ENCODE measurements around the gene BOLA1.

DNA sequence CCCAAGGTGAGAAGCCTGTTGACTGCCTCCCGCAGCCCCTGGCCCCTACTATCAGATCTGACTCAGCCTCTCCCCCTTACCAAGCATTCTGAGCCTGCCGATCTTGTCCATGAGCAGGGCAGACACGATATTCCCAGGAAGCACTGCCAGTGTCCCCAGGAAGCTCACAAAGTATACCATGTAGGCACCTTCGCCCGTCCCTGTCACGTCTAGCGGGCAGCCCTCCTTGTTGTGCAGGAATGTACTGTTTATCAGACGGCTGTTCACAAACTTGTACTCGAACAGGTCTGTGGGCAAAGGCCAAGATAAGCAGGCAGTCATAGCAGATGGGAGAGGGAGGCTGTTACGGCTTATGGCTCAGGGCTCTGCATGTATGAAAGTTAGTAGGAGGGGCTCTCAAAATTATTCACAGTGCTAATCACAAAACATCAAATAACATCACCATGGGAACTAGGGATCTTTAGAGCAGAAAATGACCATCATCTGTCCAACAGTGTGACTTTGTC is 7.3 kb downstream of the BOLA1 start:
- TF ChIP-seq, protein P1, sequence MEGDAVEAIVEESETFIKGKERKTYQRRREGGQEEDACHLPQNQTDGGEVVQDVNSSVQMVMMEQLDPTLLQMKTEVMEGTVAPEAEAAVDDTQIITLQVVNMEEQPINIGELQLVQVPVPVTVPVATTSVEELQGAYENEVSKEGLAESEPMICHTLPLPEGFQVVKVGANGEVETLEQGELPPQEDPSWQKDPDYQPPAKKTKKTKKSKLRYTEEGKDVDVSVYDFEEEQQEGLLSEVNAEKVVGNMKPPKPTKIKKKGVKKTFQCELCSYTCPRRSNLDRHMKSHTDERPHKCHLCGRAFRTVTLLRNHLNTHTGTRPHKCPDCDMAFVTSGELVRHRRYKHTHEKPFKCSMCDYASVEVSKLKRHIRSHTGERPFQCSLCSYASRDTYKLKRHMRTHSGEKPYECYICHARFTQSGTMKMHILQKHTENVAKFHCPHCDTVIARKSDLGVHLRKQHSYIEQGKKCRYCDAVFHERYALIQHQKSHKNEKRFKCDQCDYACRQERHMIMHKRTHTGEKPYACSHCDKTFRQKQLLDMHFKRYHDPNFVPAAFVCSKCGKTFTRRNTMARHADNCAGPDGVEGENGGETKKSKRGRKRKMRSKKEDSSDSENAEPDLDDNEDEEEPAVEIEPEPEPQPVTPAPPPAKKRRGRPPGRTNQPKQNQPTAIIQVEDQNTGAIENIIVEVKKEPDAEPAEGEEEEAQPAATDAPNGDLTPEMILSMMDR (IDR thresholded peaks at IDR 0.05), result no peak
- TF ChIP-seq POLR2A (IDR thresholded peaks at IDR 0.05), result no peak
